Smooth muscle cell (in vitro differentiated cells): ENCODE results near the gene IL13RA1. TPM values are rescaled to one million over a fixed set of nuclear protein-coding genes. Genes with fewer than 3 reads are reported as not detected.
"Not testable (repeated sequence)": the region's sequence is repeated elsewhere in the genome, so short reads cannot be mapped to it uniquely, and the experiment has no call there.

Source experiments
- DNase-seq: peaks from one replicate; lab custom pipeline; 2025; ENCODE audit not compliant: unreplicated experiment; lab: John Stamatoyannopoulos, UW
- H2AFZ ChIP-seq: fragments of 200-600 bp; sonication (generic); 2 replicates; pipeline ENCODE4 v1.6.0; 2016; ENCODE audit warnings: antibody characterized with exemption, low read depth, mild to moderate bottlenecking
- H3F3A ChIP-seq: fragments of 200-600 bp; sonication (generic); 2 replicates; pipeline ENCODE4 v1.6.0; 2017; ENCODE audit warnings: antibody characterized with exemption, low read depth
- H3K27ac ChIP-seq: fragments of 200-600 bp; sonication (generic); 2 replicates; pipeline ENCODE4 v1.5.1; 2016; ENCODE audit warnings: low read depth, mild to moderate bottlenecking
- H3K27me3 ChIP-seq: fragments of 200-600 bp; sonication (generic); 2 replicates; pipeline ENCODE4 v1.6.1; 2016; ENCODE audit warnings: low read depth, mild to moderate bottlenecking
- H3K36me3 ChIP-seq: fragments of 200-600 bp; sonication (generic); 2 replicates; pipeline ENCODE4 v1.5.1; 2016; ENCODE audit warnings: low read depth
- H3K4me1 ChIP-seq: fragments of 200-600 bp; sonication (generic); 2 replicates; pipeline ENCODE4 v1.5.1; 2016; ENCODE audit warnings: low read depth
- H3K4me2 ChIP-seq: fragments of 200-600 bp; sonication (generic); 2 replicates; pipeline ENCODE4 v1.6.0; 2016; ENCODE audit warnings: mild to moderate bottlenecking
- H3K4me3 ChIP-seq: fragments of 200-600 bp; sonication (generic); 2 replicates; pipeline ENCODE4 v1.5.1; 2016; ENCODE audit warnings: mild to moderate bottlenecking
- H3K79me2 ChIP-seq: fragments of 200-600 bp; sonication (generic); 2 replicates; pipeline ENCODE4 v1.6.0; 2016; ENCODE audit warnings: low read depth, mild to moderate bottlenecking
- H3K9ac ChIP-seq: fragments of 200-600 bp; sonication (generic); 2 replicates; pipeline ENCODE4 v1.6.0; 2016; ENCODE audit warnings: low read depth
- H3K9me3 ChIP-seq: fragments of 200-600 bp; sonication (generic); replicated peaks from 2 replicates; pipeline ENCODE4 v1.5.1; 2016; ENCODE audit warnings: low read depth
- H4K20me1 ChIP-seq: fragments of 200-600 bp; sonication (generic); 2 replicates; pipeline ENCODE4 v1.6.0; 2016; ENCODE audit warnings: low read depth
- CTCF ChIP-seq: fragments of 200-600 bp; sonication (generic); IDR thresholded peaks from 2 replicates; pipeline ENCODE4 v1.5.1; 2017; ENCODE audit warnings: borderline replicate concordance, mild to moderate bottlenecking, antibody characterized with exemption; ENCODE audit not compliant: insufficient read depth, poor library complexity, severe bottlenecking
- WGBS: methylation state at CpG from one replicate; pipeline ENCODE4 v1.1.7; 2016; ENCODE audit warnings: low lambda C conversion rate; 5-methylcytosine and 5-hydroxymethylcytosine counted together
- polyA plus RNA-seq: library from polyadenylated mRNA; unstranded; fragments of >200 nt; fragmentation: Nextera tagmentation; extraction: Ambion mirVana; gene quantifications from 2 replicates; pipeline ENCODE4 v1.2.1, GENCODE V29; 2016
- total RNA-seq: library from RNA; depleted of rRNA; stranded (reverse); fragments of >200 nt; gene quantifications from 2 replicates; pipeline ENCODE4 v1.2.3, GENCODE V29; 2014

IL13RA1 gene
- total and polyA plus RNA-seq, 2 experiments from 2014 or later, result 67.0 to 85.9 TPM

DNA sequence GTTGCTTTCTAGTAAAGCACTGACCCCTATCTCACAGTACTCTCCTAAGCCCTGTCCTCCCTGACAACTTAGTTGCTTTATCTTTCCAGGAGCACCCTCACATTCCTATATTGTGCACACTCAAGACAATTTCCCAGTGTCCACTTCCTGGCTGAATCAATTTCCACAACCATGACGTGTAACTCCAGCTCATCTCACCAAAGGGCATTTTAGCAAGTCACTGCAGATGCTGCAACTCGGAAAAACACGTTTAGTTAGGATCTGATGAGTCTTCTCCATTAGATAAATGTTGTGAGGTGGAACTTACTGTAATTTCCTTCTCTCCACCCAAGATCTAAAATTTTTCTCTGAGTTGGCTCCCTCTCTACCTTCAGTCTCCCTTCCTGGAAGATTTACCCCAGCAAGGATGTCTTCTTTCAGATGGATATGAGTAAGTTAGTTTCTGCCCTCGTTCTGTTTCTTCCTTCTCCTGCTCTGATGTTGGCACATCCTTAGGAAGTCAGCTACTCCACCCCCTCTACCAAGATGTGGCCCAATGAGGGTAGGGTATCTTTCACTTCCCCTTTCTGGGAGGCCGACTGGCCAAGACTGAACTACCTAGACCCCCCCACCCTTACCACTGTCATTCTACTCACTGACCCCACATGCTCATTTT lies 28.8 kb upstream of the IL13RA1 start:
- Histone ChIP-seq H3K79me2 (no peaks in the 10 kb centered on the region), H3F3A (no peaks in the 10 kb centered on the region), H3K27ac (no peak overlapping the region), H2AFZ (no peak overlapping the region), H3K4me2 (no peak overlapping the region), H3K9ac (no peak overlapping the region), H3K36me3 (no peaks in the 10 kb centered on the region), H3K9me3 (no peaks in the 10 kb centered on the region), H3K27me3 (no peaks in the 10 kb centered on the region), H4K20me1 (no peaks in the 10 kb centered on the region), H3K4me3 (no peak overlapping the region), H3K4me1 (no peaks in the 10 kb centered on the region)
- no peak for TF ChIP-seq CTCF
- no peak for DNase-seq
- WGBS, result 67% methylated on average over 5 of the region's 5 CpGs

- no peaks in the 10 kb centered on the region for H4K20me1 ChIP-seq
- no peak overlapping the region for H3K4me2 ChIP-seq
- H3K4me3 ChIP-seq, result no peak overlapping the region
- H3K27ac ChIP-seq, result no peak overlapping the region
- H3K4me1 ChIP-seq, result no peaks in the 10 kb centered on the region
- no peak overlapping the region for H3K9ac ChIP-seq
- no peaks in the 10 kb centered on the region for H3K79me2 ChIP-seq
- H3K9me3 ChIP-seq, result no peaks in the 10 kb centered on the region
- H3K36me3 ChIP-seq, result no peaks in the 10 kb centered on the region
- DNase-seq, result no peak
- H3F3A ChIP-seq, result no peaks in the 10 kb centered on the region
- TF ChIP-seq CTCF, result no peak
- H2AFZ ChIP-seq, result no peak overlapping the region
- no peaks in the 10 kb centered on the region for H3K27me3 ChIP-seq
- WGBS, result 70% methylated on average over 5 of the region's 5 CpGs
Observed at GRCh38 chrX:118702741-118703140, 24.7 kb upstream of the IL13RA1 start.

GRCh38 chrX:118706681-118707080 lies 20.7 kb upstream of the IL13RA1 start:
- H3K4me1 ChIP-seq, result no peaks in the 10 kb centered on the region
- no peak overlapping the region for H3K27ac ChIP-seq
- H3K36me3 ChIP-seq, result no peaks in the 10 kb centered on the region
- H3K79me2 ChIP-seq, result no peaks in the 10 kb centered on the region
- no peak overlapping the region for H3K9ac ChIP-seq
- no peaks in the 10 kb centered on the region for H3K27me3 ChIP-seq
- no peak overlapping the region for H2AFZ ChIP-seq
- no peak overlapping the region for H3K4me3 ChIP-seq
- H3K4me2 ChIP-seq, result no peak overlapping the region
- WGBS, result 90% methylated on average over 4 of the region's 4 CpGs
- H3K9me3 ChIP-seq, result no peaks in the 10 kb centered on the region
- no peaks in the 10 kb centered on the region for H3F3A ChIP-seq
- H4K20me1 ChIP-seq, result no peaks in the 10 kb centered on the region
- no peak for DNase-seq
- TF ChIP-seq CTCF, result no peak

- no peak for DNase-seq
- H3K9ac ChIP-seq, result no peak overlapping the region
- no peaks in the 10 kb centered on the region for H3F3A ChIP-seq
- H3K36me3 ChIP-seq, result no peaks in the 10 kb centered on the region
- H3K27me3 ChIP-seq, result no peaks in the 10 kb centered on the region
- H3K27ac ChIP-seq, result no peak overlapping the region
- no peaks in the 10 kb centered on the region for H3K9me3 ChIP-seq
- no peak overlapping the region for H2AFZ ChIP-seq
- TF ChIP-seq CTCF, result no peak
- WGBS, result 97% methylated on average over 1 of the region's 1 CpG
- H3K4me3 ChIP-seq, result no peak overlapping the region
- H3K4me1 ChIP-seq, result no peaks in the 10 kb centered on the region
- no peak overlapping the region for H3K4me2 ChIP-seq
- no peaks in the 10 kb centered on the region for H4K20me1 ChIP-seq
- no peaks in the 10 kb centered on the region for H3K79me2 ChIP-seq
Observed at GRCh38 chrX:118714521-118714920, 12.9 kb upstream of the IL13RA1 start.

DNA sequence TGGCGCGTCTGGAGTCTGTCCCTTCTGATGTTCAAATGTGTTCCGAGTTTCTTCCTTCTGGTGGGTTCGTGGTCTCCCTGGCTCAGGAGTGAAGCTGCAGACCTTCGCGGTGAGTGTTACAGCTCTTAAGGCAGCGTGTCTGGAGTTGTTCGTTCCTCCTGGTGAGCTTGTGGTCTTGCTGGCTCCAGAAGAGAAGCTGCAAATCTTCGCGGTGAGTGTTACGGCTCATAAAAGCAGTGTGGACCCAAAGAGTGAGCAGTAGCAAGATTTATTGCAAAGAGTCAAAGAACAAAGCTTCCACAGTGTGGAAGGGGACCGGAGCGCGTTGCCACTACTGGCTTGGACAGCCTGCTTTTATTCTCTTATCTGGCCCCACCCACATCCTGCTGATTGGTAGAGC lies 11.5 kb upstream of the IL13RA1 start:
- not testable (repeated sequence) for DNase-seq, H3K27me3 ChIP-seq, H3K9me3 ChIP-seq, H3F3A ChIP-seq, H3K4me3 ChIP-seq, H4K20me1 ChIP-seq, H2AFZ ChIP-seq, H3K27ac ChIP-seq, H3K36me3 ChIP-seq, H3K9ac ChIP-seq, H3K4me1 ChIP-seq, H3K79me2 ChIP-seq, H3K4me2 ChIP-seq
- 76% methylated on average over 14 of the region's 14 CpGs for WGBS

- not testable (repeated sequence) for H3K4me3 ChIP-seq, H2AFZ ChIP-seq, H3K9ac ChIP-seq, H3K27me3 ChIP-seq, H3F3A ChIP-seq, H3K9me3 ChIP-seq, H4K20me1 ChIP-seq, H3K4me1 ChIP-seq, H3K4me2 ChIP-seq, H3K27ac ChIP-seq, H3K79me2 ChIP-seq, DNase-seq, H3K36me3 ChIP-seq
- 94% methylated on average over 19 of the region's 28 CpGs for WGBS
Observed at GRCh38 chrX:118716833-118717232, 10.6 kb upstream of the IL13RA1 start.
